Measurements from ENCODE around the gene CSNK2A3. TPM values are rescaled to one million over a fixed set of nuclear protein-coding genes. Genes with fewer than 3 reads are reported as not detected.

The CSNK2A3 gene
- total RNA-seq, 4 donors from 2014 or later: 0.51 to 4.5 (median 2.0) TPM

- TF ChIP-seq CTCF (IDR thresholded peaks at IDR 0.05; ENCODE audit: low read depth): no peak
These were observed 26.6 kb upstream of the CSNK2A3 start for GRCh38 chr11:11379661-11380060.

GRCh38 chr11:11378184-11378940 lies 25.3 kb upstream of the CSNK2A3 start:
- no peak for TF ChIP-seq CTCF (IDR thresholded peaks at IDR 0.05; ENCODE audit: low read depth)

- no peak for TF ChIP-seq CTCF (IDR thresholded peaks at IDR 0.05; ENCODE audit: low read depth)
These were observed 21.5 kb upstream of the CSNK2A3 start for GRCh38 chr11:11374358-11375148.

- no peak for TF ChIP-seq CTCF (IDR thresholded peaks at IDR 0.05; ENCODE audit: low read depth)
These were observed 20.9 kb upstream of the CSNK2A3 start for GRCh38 chr11:11373934-11374333.

GRCh38 chr11:11372461-11372860 lies 19.4 kb upstream of the CSNK2A3 start:
- TF ChIP-seq CTCF (IDR thresholded peaks at IDR 0.05; ENCODE audit: low read depth): no peak

GRCh38 chr11:11370962-11371303 lies 17.9 kb upstream of the CSNK2A3 start:
- no peak for TF ChIP-seq CTCF (IDR thresholded peaks at IDR 0.05; ENCODE audit: low read depth)

GRCh38 chr11:11370255-11370961 lies 17.4 kb upstream of the CSNK2A3 start:
- TF ChIP-seq CTCF (IDR thresholded peaks at IDR 0.05; ENCODE audit: low read depth): no peak

Measured in subcutaneous adipose tissue (tissue), 4 donors.